T-helper 1 cell (primary cell): Measurements from ENCODE around the gene HTR2A.

Experiments used
- DNase-seq, 5 donors: peaks; one replicate each; pipeline ENCODE4 v3.0.0-alpha.2; 2012 to 2020
- total RNA-seq, 4 donors: gene quantifications; one replicate each; lab custom pipeline; 2026; lab: John Stamatoyannopoulos, UW

Gene HTR2A
- total RNA-seq: 0 reads per million in 4 donors

GRCh38 chr13:46896341-46897137, at the start of gene HTR2A:
Gene HTR2A, minus strand, starts transcription at chr13:46897053. Its CDS starts 1,147 bp downstream, at chr13:46895906.
- no peak for DNase-seq

- no peak for DNase-seq
Measured at GRCh38 chr13:46936525-46936924, 39.7 kb upstream of the HTR2A start.

GRCh38 chr13:46934749-46935148, 37.9 kb upstream of the HTR2A start:
- no peak for DNase-seq

- no peak for DNase-seq
Measured at GRCh38 chr13:46926916-46927590, 30.2 kb upstream of the HTR2A start.

- no peak for DNase-seq
Measured at GRCh38 chr13:46925486-46925885, 28.6 kb upstream of the HTR2A start.

GRCh38 chr13:46914341-46914740, 17.5 kb upstream of the HTR2A start:
- DNase-seq: no peak

- DNase-seq: no peak
Measured at GRCh38 chr13:46913757-46914156, 16.9 kb upstream of the HTR2A start.

- no peak for DNase-seq
Measured at GRCh38 chr13:46909042-46909441, 12.2 kb upstream of the HTR2A start.

- no peak for DNase-seq
Measured at GRCh38 chr13:46908501-46908900, 11.6 kb upstream of the HTR2A start.

- no peak for DNase-seq
Measured at GRCh38 chr13:46906405-46906804, 9.6 kb upstream of the HTR2A start.

GRCh38 chr13:46905249-46905648, 8.4 kb upstream of the HTR2A start:
- DNase-seq: no peak

- no peak for DNase-seq
Measured at GRCh38 chr13:46903748-46904147, 6.9 kb upstream of the HTR2A start.

- DNase-seq: no peak
Measured at GRCh38 chr13:46901721-46902120, 4.9 kb upstream of the HTR2A start.

GRCh38 chr13:46899801-46900200, 2.9 kb upstream of the HTR2A start:
- no peak for DNase-seq

- DNase-seq: no peak
Measured at GRCh38 chr13:46895381-46895780, 1.5 kb downstream of the HTR2A start.

- no peak for DNase-seq
Measured at GRCh38 chr13:46894568-46894967, 2.3 kb downstream of the HTR2A start.

- DNase-seq: peak; percentile 15 to 48 (median 46)
Measured at GRCh38 chr13:46893798-46894560, 2.9 kb downstream of the HTR2A start.

- no peak for DNase-seq
Measured at GRCh38 chr13:46893221-46893740, 3.6 kb downstream of the HTR2A start.

- DNase-seq: no peak
Measured at GRCh38 chr13:46885018-46885417, 11.8 kb downstream of the HTR2A start.

GRCh38 chr13:46884531-46884930, 12.3 kb downstream of the HTR2A start:
- no peak for DNase-seq

GRCh38 chr13:46881621-46882020, 15.2 kb downstream of the HTR2A start:
- DNase-seq: no peak

- no peak for DNase-seq
Measured at GRCh38 chr13:46874006-46874405, 22.8 kb downstream of the HTR2A start.

- no peak for DNase-seq
Measured at GRCh38 chr13:46871557-46871956, 25.3 kb downstream of the HTR2A start.
